DMS 273 (cell line): ENCODE measurements around the gene TCP11L1.
A peak's percentile ranks its signal among the peaks of the same experiment; 100 is the strongest.
"Not testable (repeated sequence)": the region's sequence is repeated elsewhere in the genome, so short reads cannot be mapped to it uniquely, and the experiment has no call there.

Experiments used
- DNase-seq: peaks from one replicate; lab custom pipeline; 2025; ENCODE audit not compliant: unreplicated experiment; lab: John Stamatoyannopoulos, UW

The TCP11L1 gene

DNA sequence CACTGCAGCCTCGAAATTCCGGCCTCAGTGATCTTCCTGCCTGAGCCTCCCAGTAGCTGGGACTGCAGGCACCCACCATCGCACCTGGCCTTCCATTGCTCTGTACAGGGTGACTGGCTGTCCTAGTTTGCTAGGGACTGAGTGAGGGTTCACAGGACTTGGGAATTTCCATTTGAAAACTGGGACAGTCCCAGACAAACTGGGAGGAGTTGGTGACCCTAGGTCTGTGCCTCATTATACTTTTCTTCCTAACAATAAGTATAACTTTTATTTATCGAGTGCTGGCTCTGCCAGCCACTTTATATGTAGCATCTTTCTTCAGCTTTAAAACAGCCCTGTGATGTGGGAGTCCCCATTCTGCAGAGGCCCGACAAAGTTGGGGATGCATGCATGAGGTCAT lies 25.5 kb downstream of the TCP11L1 start:
- no peak for DNase-seq

GRCh38 chr11:33065445-33066178 lies 26.2 kb downstream of the TCP11L1 start:
- DNase-seq: peak; percentile 63

GRCh38 chr11:33067294-33067693 lies 27.9 kb downstream of the TCP11L1 start:
- no peak for DNase-seq

- no peak for DNase-seq
These were observed 29.4 kb downstream of the TCP11L1 start for GRCh38 chr11:33068611-33069340.

DNA sequence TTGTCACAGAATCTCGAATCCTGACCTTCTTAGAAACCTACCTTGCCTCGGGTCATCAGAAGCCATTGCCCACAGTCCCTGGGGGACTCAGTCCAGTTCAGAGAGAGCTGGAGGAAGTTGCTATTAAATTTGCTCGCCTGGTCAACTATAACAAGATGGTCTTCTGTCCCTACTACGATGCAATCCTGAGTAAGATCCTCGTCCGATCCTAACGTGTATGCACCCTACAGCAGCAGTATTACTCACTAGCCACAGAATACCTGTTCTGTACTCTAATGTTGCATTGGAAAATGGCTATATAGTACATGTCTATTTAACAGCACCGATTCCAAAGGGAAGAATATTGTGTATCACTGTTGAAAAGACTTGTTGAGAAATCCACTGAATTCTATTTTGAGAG lies 33.1 kb downstream of the TCP11L1 start:
- no peak for DNase-seq

DNA sequence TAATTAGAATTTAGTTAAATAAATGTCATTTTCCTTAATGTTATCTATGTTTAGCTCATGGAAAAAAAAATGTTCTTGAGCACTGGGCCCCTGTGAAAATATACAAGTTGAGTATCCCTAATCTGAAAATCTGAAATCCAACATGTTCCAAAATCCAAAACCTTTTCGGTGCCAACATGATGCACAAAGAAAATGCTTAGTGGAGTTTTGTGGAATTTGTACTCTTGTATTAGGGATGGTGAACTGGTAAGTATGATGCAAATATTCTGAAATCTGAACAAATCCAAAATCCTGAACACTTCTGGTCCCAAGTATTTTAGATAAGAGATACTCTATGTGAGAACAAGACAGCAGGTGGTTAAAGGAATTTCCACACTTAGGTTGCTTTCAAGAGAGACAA lies 44.5 kb downstream of the TCP11L1 start:
- DNase-seq: no peak

- no peak for DNase-seq
These were observed 46.6 kb downstream of the TCP11L1 start for GRCh38 chr11:33086017-33086416.

DNA sequence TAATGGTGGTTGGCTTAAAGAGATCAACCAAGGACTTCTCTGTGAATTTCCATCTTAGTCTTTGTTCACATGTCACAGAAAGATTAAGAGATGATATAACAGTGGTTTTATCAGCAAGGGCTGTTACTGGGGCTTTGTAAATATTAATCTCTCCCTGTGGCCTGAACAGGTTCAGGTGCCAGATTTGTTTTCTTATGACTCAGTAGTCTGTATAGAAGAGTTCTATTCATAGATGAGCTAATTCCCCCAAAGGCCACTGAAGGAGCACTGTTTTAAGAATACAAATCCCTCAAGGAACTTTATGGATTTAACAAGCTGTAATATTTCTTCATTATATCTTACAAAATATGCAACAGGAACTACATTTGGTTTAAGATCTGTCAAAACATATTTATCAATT lies 50.4 kb downstream of the TCP11L1 start:
- no peak for DNase-seq

- DNase-seq: no peak
These were observed 54.8 kb downstream of the TCP11L1 start for GRCh38 chr11:33094157-33094556.

GRCh38 chr11:33103836-33104235 lies 64.5 kb downstream of the TCP11L1 start:
- no peak for DNase-seq

- no peak for DNase-seq
These were observed 70.0 kb downstream of the TCP11L1 start for GRCh38 chr11:33109294-33109895.

DNA sequence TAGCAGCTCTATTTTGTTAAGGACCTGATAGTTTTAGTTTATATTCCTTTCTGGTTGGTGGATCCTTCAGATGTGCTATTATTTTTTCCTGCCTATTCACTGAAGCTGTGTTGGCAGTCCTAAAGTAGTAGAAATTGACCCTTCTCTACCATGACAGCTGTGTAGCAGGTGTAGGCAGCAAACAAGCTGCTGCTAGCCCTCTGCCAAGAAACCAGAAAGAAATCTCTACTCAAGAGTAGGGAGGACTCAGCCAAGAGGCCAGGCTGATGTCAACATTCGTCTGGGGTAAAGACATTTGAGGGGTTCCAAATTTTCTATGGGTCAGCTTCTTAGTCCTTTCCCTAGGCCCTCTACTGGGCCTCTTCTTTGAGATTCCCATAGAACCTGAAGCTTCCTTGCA lies 70.7 kb downstream of the TCP11L1 start:
- DNase-seq: peak; percentile 64

GRCh38 chr11:33116535-33116934 lies 77.2 kb downstream of the TCP11L1 start:
- DNase-seq: no peak

DNA sequence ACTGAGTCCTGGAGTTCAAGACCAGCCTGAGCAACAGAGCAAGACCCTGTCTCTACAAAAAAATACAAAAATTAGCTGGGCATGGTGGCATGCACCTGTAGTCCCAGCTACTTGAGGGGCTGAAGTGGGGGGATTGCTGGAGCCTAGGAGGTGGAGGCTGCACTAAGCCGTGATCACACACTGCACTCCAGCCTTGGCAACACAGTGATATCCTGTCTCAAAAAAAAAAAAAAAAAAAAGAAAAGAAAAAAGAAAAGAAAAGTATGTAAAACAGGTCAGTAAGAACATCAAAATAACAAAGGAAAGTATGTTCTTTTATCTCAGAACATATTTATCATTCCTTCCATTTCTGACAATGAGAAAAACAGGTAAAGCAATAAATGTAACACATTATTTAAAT lies 83.3 kb downstream of the TCP11L1 start:
- not testable (repeated sequence) for DNase-seq
